Astrocyte (in vitro differentiated cells and primary cell): ENCODE results near the gene MGP. TPM values are rescaled to one million over a fixed set of nuclear protein-coding genes. Genes with fewer than 3 reads are reported as not detected.

Experiments used
- DNase-seq: peaks from one replicate; pipeline ENCODE4 v3.0.0-alpha.2; 2010; ENCODE audit warnings: low read depth
- FAIRE-seq: peaks from 2 replicates; lab custom pipeline; 2011; peaks lifted over from hg19 to GRCh38; lab: Jason Lieb, UNC
- H2AFZ ChIP-seq: 2 replicates; pipeline ENCODE4 v1.6.0; 2012; ENCODE audit warnings: low read depth, low read length, inconsistent platforms
- H3K27ac ChIP-seq: 2 replicates; pipeline ENCODE4 v1.5.1; 2011; ENCODE audit warnings: low read depth, low read length, inconsistent platforms
- H3K27me3 ChIP-seq: 2 replicates; pipeline ENCODE4 v1.6.0; 2011; ENCODE audit warnings: low read length, inconsistent platforms; ENCODE audit not compliant: insufficient read depth
- H3K36me3 ChIP-seq: 2 replicates; pipeline ENCODE4 v1.5.1; 2011; ENCODE audit warnings: low read length, inconsistent platforms; ENCODE audit not compliant: insufficient read depth
- H3K4me1 ChIP-seq: 2 replicates; pipeline ENCODE4 v1.5.1; 2011; ENCODE audit warnings: low read length, inconsistent platforms; ENCODE audit not compliant: insufficient read depth
- H3K4me2 ChIP-seq: 2 replicates; pipeline ENCODE4 v1.6.0; 2012; ENCODE audit warnings: low read length, inconsistent platforms
- H3K4me3 ChIP-seq: 2 replicates; pipeline ENCODE4 v1.5.1; 2011; ENCODE audit warnings: low read depth, mild to moderate bottlenecking, low read length, inconsistent platforms; ENCODE audit not compliant: insufficient read depth
- H3K79me2 ChIP-seq: 2 replicates; pipeline ENCODE4 v1.6.0; 2012; ENCODE audit warnings: mild to moderate bottlenecking, low read length, inconsistent platforms; ENCODE audit not compliant: insufficient read depth
- H3K9ac ChIP-seq: 2 replicates; pipeline ENCODE4 v1.6.0; 2012; ENCODE audit warnings: mild to moderate bottlenecking, low read length, inconsistent platforms
- H3K9me3 ChIP-seq: 2 replicates; pipeline ENCODE4 v1.5.1; 2012; ENCODE audit warnings: low read depth, mild to moderate bottlenecking, low read length, inconsistent platforms; ENCODE audit not compliant: insufficient read depth
- H4K20me1 ChIP-seq: 2 replicates; pipeline ENCODE4 v1.6.0; 2012; ENCODE audit warnings: low read length, inconsistent platforms; ENCODE audit not compliant: insufficient read depth
- H3K27ac Mint-ChIP-seq: one replicate; pipeline ENCODE4 v1.8.0; 2021; ENCODE audit warnings: mild to moderate bottlenecking, mixed read lengths; ENCODE audit not compliant: unreplicated experiment
- H3K27me3 Mint-ChIP-seq: one replicate; pipeline ENCODE4 v1.8.0; 2021; ENCODE audit warnings: low read depth, mixed read lengths; ENCODE audit not compliant: unreplicated experiment
- H3K36me3 Mint-ChIP-seq: one replicate; pipeline ENCODE4 v1.8.0; 2021; ENCODE audit warnings: low read depth, mixed read lengths; ENCODE audit not compliant: unreplicated experiment
- H3K4me1 Mint-ChIP-seq: one replicate; pipeline ENCODE4 v1.8.0; 2021; ENCODE audit warnings: low read depth, mixed read lengths; ENCODE audit not compliant: unreplicated experiment
- H3K4me3 Mint-ChIP-seq: one replicate; pipeline ENCODE4 v1.8.0; 2021; ENCODE audit warnings: mild to moderate bottlenecking, moderate library complexity, mixed read lengths; ENCODE audit not compliant: unreplicated experiment
- H3K9me3 Mint-ChIP-seq: one replicate; pipeline ENCODE4 v1.8.0; 2021; ENCODE audit warnings: mild to moderate bottlenecking, mixed read lengths; ENCODE audit not compliant: unreplicated experiment
- CTCF ChIP-seq: IDR thresholded peaks from 2 replicates; pipeline ENCODE4 v1.5.1; 2011; ENCODE audit warnings: low read depth, mild to moderate bottlenecking, inconsistent platforms, low read length, moderate library complexity; ENCODE audit not compliant: insufficient read depth
- EZH2 ChIP-seq: IDR thresholded peaks from 2 replicates; pipeline ENCODE4 v1.6.1; 2012; ENCODE audit warnings: mild to moderate bottlenecking, low read length, inconsistent platforms; ENCODE audit not compliant: insufficient read depth
- total RNA-seq: library from RNA; stranded (reverse); gene quantifications from 2 replicates; pipeline ENCODE4 v1.2.1, GENCODE V29; 2021

MGP gene
- total RNA-seq, 1 donor from 2014 or later = not detected

GRCh38 chr12:14841761-14842160 is 43.9 kb downstream of the MGP start:
- Histone ChIP-seq H3K4me2 (peak overlapping the region; percentile 43), H3K4me3 (no peak overlapping the region), H3K36me3 (no peaks in the 10 kb centered on the region), H3K9me3 (no peaks in the 10 kb centered on the region), H3K4me1 (peaks cover 17% of the 10 kb centered on the region), H3K79me2 (no peaks in the 10 kb centered on the region), H4K20me1 (no peaks in the 10 kb centered on the region), H3K27ac (peak overlapping the region; percentile 42), H3K9ac (no peak overlapping the region), H3K27me3 (no peaks in the 10 kb centered on the region), H2AFZ (peak overlapping the region; percentile 19)
- no peaks in the 10 kb centered on the region for H3K27me3 Mint-ChIP-seq
- no peaks in the 10 kb centered on the region for H3K36me3 Mint-ChIP-seq
- no peaks in the 10 kb centered on the region for H3K9me3 Mint-ChIP-seq
- H3K4me1 Mint-ChIP-seq = peaks cover 19% of the 10 kb centered on the region
- H3K4me3 Mint-ChIP-seq = no peak overlapping the region
- DNase-seq = peak; percentile 66
- FAIRE-seq = peak; percentile 55
- peak overlapping the region; percentile 0 for H3K27ac Mint-ChIP-seq
- TF ChIP-seq EZH2 (no peak), CTCF (no peak)

- TF ChIP-seq EZH2 (no peak), CTCF (no peak)
- Histone ChIP-seq H3K9ac (no peak overlapping the region), H3K27ac (no peak overlapping the region), H3K79me2 (no peaks in the 10 kb centered on the region), H3K36me3 (no peaks in the 10 kb centered on the region), H3K4me3 (no peak overlapping the region), H4K20me1 (no peaks in the 10 kb centered on the region), H3K9me3 (no peaks in the 10 kb centered on the region), H3K27me3 (no peaks in the 10 kb centered on the region), H3K4me2 (no peak overlapping the region), H3K4me1 (peaks cover 20% of the 10 kb centered on the region), H2AFZ (no peak overlapping the region)
- Mint-ChIP-seq H3K4me3 (no peak overlapping the region), H3K36me3 (no peaks in the 10 kb centered on the region), H3K9me3 (no peaks in the 10 kb centered on the region), H3K27ac (no peak overlapping the region), H3K27me3 (no peaks in the 10 kb centered on the region), H3K4me1 (peaks cover 26% of the 10 kb centered on the region)
- FAIRE-seq (no peak), DNase-seq (no peak)
These were observed 45.0 kb downstream of the MGP start for GRCh38 chr12:14840616-14841015.

GRCh38 chr12:14839262-14839661 is 46.4 kb downstream of the MGP start:
- peaks cover 33% of the 10 kb centered on the region for H3K4me1 Mint-ChIP-seq

More at GRCh38 chr12:14839262-14839661, 46.4 kb downstream of the MGP start:
- DNase-seq (no peak), FAIRE-seq (no peak)
- Histone ChIP-seq H3K79me2 (no peaks in the 10 kb centered on the region), H3K4me3 (no peak overlapping the region), H3K36me3 (no peaks in the 10 kb centered on the region), H3K27ac (no peak overlapping the region), H3K4me1 (peaks cover 26% of the 10 kb centered on the region), H3K9me3 (no peaks in the 10 kb centered on the region), H2AFZ (no peak overlapping the region), H3K4me2 (no peak overlapping the region), H4K20me1 (no peaks in the 10 kb centered on the region), H3K27me3 (no peaks in the 10 kb centered on the region), H3K9ac (no peak overlapping the region)
- no peaks in the 10 kb centered on the region for H3K9me3 Mint-ChIP-seq
- H3K4me3 Mint-ChIP-seq = no peak overlapping the region
- TF ChIP-seq EZH2 (no peak), CTCF (no peak)
- no peaks in the 10 kb centered on the region for H3K27me3 Mint-ChIP-seq
- no peak overlapping the region for H3K27ac Mint-ChIP-seq
- H3K36me3 Mint-ChIP-seq = no peaks in the 10 kb centered on the region
